HEK293 (cell line): ENCODE data around the gene EN1.

Experiments
- CTCF ChIA-PET: fragments of 350-600 bp; formaldehyde crosslinking; extraction: SDS; loops from one replicate; lab custom pipeline; 2021; ENCODE audit warnings: antibody characterized with exemption; lab: Yijun Ruan, JAX
- POLR2A ChIA-PET: fragments of 300-600 bp; formaldehyde crosslinking; extraction: SDS; loops from one replicate; lab custom pipeline; 2020; ENCODE audit warnings: antibody characterized with exemption, inconsistent platforms; lab: Yijun Ruan, JAX
- H3K27ac ChIP-seq: fragments of 200-500 bp; sonication (Bioruptor generic); 2 replicates; pipeline ENCODE4 v1.5.1; 2014; ENCODE audit warnings: low read depth, low read length, control low read depth, inconsistent platforms; ENCODE audit errors: extremely low read depth
- H3K36me3 ChIP-seq, 2 experiments: fragments of 200-500 bp in 1 of 2; sonication (Bioruptor generic) in 1 of 2; 1 replicate in 1 of 2; 2 replicates in 1 of 2; pipeline ENCODE4 v1.5.1; 2014 to 2017; ENCODE audit warnings: inconsistent platforms in 2 of 2, low read length in 2 of 2; ENCODE audit not compliant: control insufficient read depth in 2 of 2, insufficient read depth in 1 of 2
- H3K4me1 ChIP-seq: fragments of 200-500 bp; sonication (Bioruptor generic); 2 replicates; pipeline ENCODE4 v1.5.1; 2014; ENCODE audit warnings: mild to moderate bottlenecking, low read length, inconsistent platforms; ENCODE audit not compliant: control insufficient read depth, insufficient read depth
- H3K4me3 ChIP-seq: 2 replicates; pipeline ENCODE4 v1.5.1; 2011; ENCODE audit warnings: low read depth, mild to moderate bottlenecking, control low read depth, low read length, moderate library complexity
- H3K9me3 ChIP-seq: fragments of 200-500 bp; sonication (Bioruptor generic); 2 replicates; pipeline ENCODE4 v1.5.1; 2014; ENCODE audit warnings: low read depth, low read length, inconsistent platforms; ENCODE audit not compliant: control insufficient read depth, insufficient read depth
- BCL6B ChIP-seq: fragments of 450-650 bp; formaldehyde crosslinking; IDR thresholded peaks from 2 replicates; pipeline ENCODE4 v1.5.1; 2017; ENCODE audit warnings: missing biosample characterization, missing genetic modification characterization
- CTCF ChIP-seq: fragments of 450-650 bp; formaldehyde crosslinking; IDR thresholded peaks from 2 replicates; pipeline ENCODE4 v1.5.1; 2016; ENCODE audit warnings: missing biosample characterization, missing genetic modification characterization
- HIC1 ChIP-seq: fragments of 450-650 bp; formaldehyde crosslinking; IDR thresholded peaks from 2 replicates; pipeline ENCODE4 v1.5.1; 2016; ENCODE audit warnings: missing biosample characterization, missing genetic modification characterization
- HOXA7 ChIP-seq: sonication (generic); formaldehyde crosslinking; IDR thresholded peaks from 2 replicates; pipeline ENCODE4 v1.8.1; 2022; ENCODE audit warnings: missing genetic modification reagents, borderline replicate concordance
- PRDM2 ChIP-seq: fragments of 450-650 bp; formaldehyde crosslinking; IDR thresholded peaks from 2 replicates; pipeline ENCODE4 v1.5.1; 2016; ENCODE audit warnings: missing biosample characterization, missing genetic modification characterization, borderline replicate concordance
- ZBTB48 ChIP-seq: fragments of 450-650 bp; formaldehyde crosslinking; IDR thresholded peaks from 2 replicates; pipeline ENCODE4 v1.5.1; 2016; ENCODE audit warnings: missing biosample characterization, missing genetic modification characterization
- ZFP37 ChIP-seq: fragments of 450-650 bp; formaldehyde crosslinking; IDR thresholded peaks from 2 replicates; pipeline ENCODE4 v1.5.1; 2016; ENCODE audit warnings: missing biosample characterization, missing genetic modification characterization
- ZIC2 ChIP-seq: fragments of 450-650 bp; formaldehyde crosslinking; IDR thresholded peaks from 2 replicates; pipeline ENCODE4 v1.5.1; 2016; ENCODE audit warnings: missing biosample characterization, missing genetic modification characterization
- ZNF280D ChIP-seq: fragments of 450-650 bp; formaldehyde crosslinking; IDR thresholded peaks from 2 replicates; pipeline ENCODE4 v1.5.1; 2016; ENCODE audit warnings: missing biosample characterization, missing genetic modification characterization
- ZNF398 ChIP-seq: fragments of 450-650 bp; formaldehyde crosslinking; IDR thresholded peaks from 2 replicates; pipeline ENCODE4 v1.5.1; 2017; ENCODE audit warnings: missing biosample characterization, missing genetic modification characterization
- ZNF473 ChIP-seq: fragments of 450-650 bp; formaldehyde crosslinking; IDR thresholded peaks from 2 replicates; pipeline ENCODE4 v1.5.1; 2017; ENCODE audit warnings: missing biosample characterization, missing genetic modification characterization
- ZNF629 ChIP-seq: fragments of 450-650 bp; formaldehyde crosslinking; IDR thresholded peaks from 2 replicates; pipeline ENCODE4 v1.5.1; 2017; ENCODE audit warnings: missing biosample characterization, missing genetic modification characterization
- ZNF639 ChIP-seq: fragments of 450-650 bp; formaldehyde crosslinking; IDR thresholded peaks from 2 replicates; pipeline ENCODE4 v1.5.1; 2016; ENCODE audit warnings: missing biosample characterization, missing genetic modification characterization
- ZNF654 ChIP-seq: fragments of 450-650 bp; formaldehyde crosslinking; IDR thresholded peaks from 2 replicates; pipeline ENCODE4 v1.5.1; 2016; ENCODE audit warnings: low read depth, missing biosample characterization, missing genetic modification characterization
- ZNF692 ChIP-seq: fragments of 450-650 bp; formaldehyde crosslinking; IDR thresholded peaks from 2 replicates; pipeline ENCODE4 v1.5.1; 2016; ENCODE audit warnings: missing biosample characterization, missing genetic modification characterization
- ZNF837 ChIP-seq: fragments of 450-650 bp; formaldehyde crosslinking; IDR thresholded peaks from 2 replicates; pipeline ENCODE4 v1.5.1; 2016; ENCODE audit warnings: missing biosample characterization, missing genetic modification characterization
- ZSCAN30 ChIP-seq: fragments of 450-650 bp; IDR thresholded peaks from 2 replicates; pipeline ENCODE4 v1.5.1; 2018; ENCODE audit warnings: missing biosample characterization, mild to moderate bottlenecking, missing genetic modification characterization, moderate library complexity
- ZXDB ChIP-seq: fragments of 450-650 bp; formaldehyde crosslinking; IDR thresholded peaks from 2 replicates; pipeline ENCODE4 v1.5.1; 2016; ENCODE audit warnings: missing biosample characterization, missing genetic modification characterization

The EN1 gene

GRCh38 chr2:118865106-118865505 is 17.7 kb upstream of the EN1 start:
- Histone ChIP-seq H3K4me3 (no peak overlapping the region), H3K4me1 (no peaks in the 10 kb centered on the region), H3K27ac (no peak overlapping the region), H3K36me3 (no peaks in the 10 kb centered on the region), H3K9me3 (no peaks in the 10 kb centered on the region)
- ChIA-PET POLR2A (no interaction called here), CTCF (interaction anchor here (0.7 to 1.9 kb wide), 7 partner anchors 15 to 826 kb away, joined by 3 to 8 read pairs (median 4); no protein-coding TSS in a partner anchor)
- TF ChIP-seq PRDM2 (tag by site-specific recombination) (no peak), ZBTB48 (no peak), ZIC2 (peak; percentile 32; the same call in 1 of the 2 replicates), ZNF837 (tag by site-specific recombination) (no peak), ZFP37 (tag by site-specific recombination) (no peak), CTCF (tag by site-specific recombination) (0 out of 2 replicates have a peak, but pooled peaks have one; percentile 13), ZSCAN30 (tag by site-specific recombination) (no peak), BCL6B (no peak), ZNF280D (tag by site-specific recombination) (no peak), ZNF692 (tag by site-specific recombination) (no peak), ZNF654 (peak; percentile 75), ZNF473 (no peak), ZNF398 (tag by site-specific recombination) (no peak), HOXA7 (CRISPR knock-in tag) (no peak), ZNF639 (tag by site-specific recombination) (no peak), ZNF629 (tag by site-specific recombination) (no peak), HIC1 (tag by site-specific recombination) (no peak), ZXDB (peak; percentile 38; the same call in 1 of the 2 replicates)
